Measurements from ENCODE around the gene HHIPL1. TPM values are rescaled to one million over a fixed set of nuclear protein-coding genes. Genes with fewer than 3 reads are reported as not detected.

HHIPL1 gene
- total RNA-seq, 4 donors from 2014 or later, result 0.07 to 0.82 (median 0.14) TPM

- in situ Hi-C loops (cut with MboI; ENCODE audit: low sequenced_read_pairs in 4 of 4) (no loop called here), intact Hi-C loops (cut with DNase I; ENCODE audit: low total_unique reads) (no loop called here)
- TF ChIP-seq CTCF (IDR thresholded peaks at IDR 0.05 in 4 of 5, conservative IDR thresholded peaks at IDR 0.05 in 1 of 5) (no peak), POLR2A (IDR thresholded peaks at IDR 0.05) (no peak)
- ATAC-seq, result no peak
- H3K4me3 ChIP-seq, result no peak overlapping the region
- H3K9me3 ChIP-seq, result no peaks in the 10 kb centered on the region
- no peak for DNase-seq
- H3K4me1 ChIP-seq, result no peaks in the 10 kb centered on the region
- H3K27ac ChIP-seq, result no peak overlapping the region
- no peaks in the 10 kb centered on the region for H3K36me3 ChIP-seq
- H3K27me3 ChIP-seq, result no peaks in the 10 kb centered on the region
Observed at GRCh38 chr14:99704037-99704436, 59.1 kb downstream of the HHIPL1 start.

- Histone ChIP-seq H3K4me3 (no peak overlapping the region), H3K4me1 (no peaks in the 10 kb centered on the region), H3K27me3 (no peaks in the 10 kb centered on the region), H3K27ac (no peak overlapping the region), H3K9me3 (no peaks in the 10 kb centered on the region), H3K36me3 (no peaks in the 10 kb centered on the region)
- in situ Hi-C loops (cut with MboI; ENCODE audit: low sequenced_read_pairs in 4 of 4), result no loop called here
- intact Hi-C loops (cut with DNase I; ENCODE audit: low total_unique reads), result no loop called here
- DNase-seq, result no peak
- TF ChIP-seq CTCF (IDR thresholded peaks at IDR 0.05 in 4 of 5, conservative IDR thresholded peaks at IDR 0.05 in 1 of 5), result no peak
- no peak for TF ChIP-seq POLR2A (IDR thresholded peaks at IDR 0.05)
- no peak for ATAC-seq
Observed at GRCh38 chr14:99706107-99706900, 61.4 kb downstream of the HHIPL1 start.

GRCh38 chr14:99707420-99707819 is 62.5 kb downstream of the HHIPL1 start:
- H3K4me1 ChIP-seq, result no peaks in the 10 kb centered on the region
- no peaks in the 10 kb centered on the region for H3K36me3 ChIP-seq
- DNase-seq (no peak), ATAC-seq (no peak)
- H3K27ac ChIP-seq, result no peak overlapping the region
- TF ChIP-seq POLR2A (IDR thresholded peaks at IDR 0.05) (no peak), CTCF (IDR thresholded peaks at IDR 0.05 in 4 of 5, conservative IDR thresholded peaks at IDR 0.05 in 1 of 5) (no peak)
- no peaks in the 10 kb centered on the region for H3K27me3 ChIP-seq
- H3K4me3 ChIP-seq, result no peak overlapping the region
- intact Hi-C loops (cut with DNase I; ENCODE audit: low total_unique reads), result no loop called here
- no peaks in the 10 kb centered on the region for H3K9me3 ChIP-seq
- in situ Hi-C loops (cut with MboI; ENCODE audit: low sequenced_read_pairs in 4 of 4), result no loop called here

GRCh38 chr14:99707921-99708320 is 63.0 kb downstream of the HHIPL1 start:
- H3K4me1 ChIP-seq, result no peaks in the 10 kb centered on the region
- DNase-seq (no peak), ATAC-seq (no peak)
- in situ Hi-C loops (cut with MboI; ENCODE audit: low sequenced_read_pairs in 4 of 4) (no loop called here), intact Hi-C loops (cut with DNase I; ENCODE audit: low total_unique reads) (no loop called here)
- H3K27me3 ChIP-seq, result no peaks in the 10 kb centered on the region
- H3K9me3 ChIP-seq, result no peaks in the 10 kb centered on the region
- no peak for TF ChIP-seq CTCF (IDR thresholded peaks at IDR 0.05 in 4 of 5, conservative IDR thresholded peaks at IDR 0.05 in 1 of 5)
- TF ChIP-seq POLR2A (IDR thresholded peaks at IDR 0.05), result no peak
- H3K27ac ChIP-seq, result no peak overlapping the region
- H3K36me3 ChIP-seq, result no peaks in the 10 kb centered on the region
- no peak overlapping the region for H3K4me3 ChIP-seq

GRCh38 chr14:99708449-99708848 is 63.5 kb downstream of the HHIPL1 start:
- H3K27ac ChIP-seq, result no peak overlapping the region
- no peaks in the 10 kb centered on the region for H3K27me3 ChIP-seq
- H3K4me3 ChIP-seq, result no peak overlapping the region
- TF ChIP-seq CTCF (IDR thresholded peaks at IDR 0.05 in 4 of 5, conservative IDR thresholded peaks at IDR 0.05 in 1 of 5), result no peak
- no peak for TF ChIP-seq POLR2A (IDR thresholded peaks at IDR 0.05)
- no peaks in the 10 kb centered on the region for H3K4me1 ChIP-seq
- intact Hi-C loops (cut with DNase I; ENCODE audit: low total_unique reads) (no loop called here), in situ Hi-C loops (cut with MboI; ENCODE audit: low sequenced_read_pairs in 4 of 4) (no loop called here)
- no peak for DNase-seq
- no peaks in the 10 kb centered on the region for H3K36me3 ChIP-seq
- ATAC-seq, result no peak
- no peaks in the 10 kb centered on the region for H3K9me3 ChIP-seq
